ENCODE results near the gene FRAS1.
"Not testable (repeated sequence)": the region's sequence is repeated elsewhere in the genome, so short reads cannot be mapped to it uniquely, and the experiment has no call there.

Gene FRAS1

DNA sequence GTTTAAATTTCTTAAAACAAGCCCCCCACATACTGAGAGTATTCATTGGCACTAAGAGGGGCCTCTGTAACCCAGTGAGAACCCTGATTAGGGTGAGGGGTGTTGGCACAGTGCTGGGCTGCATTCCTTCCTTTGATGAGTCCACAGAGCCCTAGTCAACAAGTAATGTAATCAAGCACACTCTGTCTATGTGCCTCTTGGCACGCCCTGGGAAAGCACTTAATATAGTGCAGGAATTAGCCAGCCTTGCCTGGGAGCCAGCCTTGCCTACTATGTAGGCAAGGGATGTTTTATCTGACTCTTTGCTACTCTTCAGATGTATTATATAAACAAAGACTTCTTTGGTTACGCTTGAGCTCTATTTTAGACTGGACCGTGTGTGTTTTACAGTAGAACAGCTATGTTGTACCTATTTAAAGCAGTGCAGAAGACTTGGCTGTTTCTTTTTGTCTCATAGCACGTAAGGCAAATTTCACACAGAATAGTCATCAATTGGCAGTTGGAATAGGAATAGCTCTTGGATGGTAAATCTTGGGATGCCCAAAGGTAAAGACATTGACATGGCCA lies 64.3 kb downstream of the FRAS1 start:
- TF ChIP-seq, protein P1, sequence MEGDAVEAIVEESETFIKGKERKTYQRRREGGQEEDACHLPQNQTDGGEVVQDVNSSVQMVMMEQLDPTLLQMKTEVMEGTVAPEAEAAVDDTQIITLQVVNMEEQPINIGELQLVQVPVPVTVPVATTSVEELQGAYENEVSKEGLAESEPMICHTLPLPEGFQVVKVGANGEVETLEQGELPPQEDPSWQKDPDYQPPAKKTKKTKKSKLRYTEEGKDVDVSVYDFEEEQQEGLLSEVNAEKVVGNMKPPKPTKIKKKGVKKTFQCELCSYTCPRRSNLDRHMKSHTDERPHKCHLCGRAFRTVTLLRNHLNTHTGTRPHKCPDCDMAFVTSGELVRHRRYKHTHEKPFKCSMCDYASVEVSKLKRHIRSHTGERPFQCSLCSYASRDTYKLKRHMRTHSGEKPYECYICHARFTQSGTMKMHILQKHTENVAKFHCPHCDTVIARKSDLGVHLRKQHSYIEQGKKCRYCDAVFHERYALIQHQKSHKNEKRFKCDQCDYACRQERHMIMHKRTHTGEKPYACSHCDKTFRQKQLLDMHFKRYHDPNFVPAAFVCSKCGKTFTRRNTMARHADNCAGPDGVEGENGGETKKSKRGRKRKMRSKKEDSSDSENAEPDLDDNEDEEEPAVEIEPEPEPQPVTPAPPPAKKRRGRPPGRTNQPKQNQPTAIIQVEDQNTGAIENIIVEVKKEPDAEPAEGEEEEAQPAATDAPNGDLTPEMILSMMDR (IDR thresholded peaks at IDR 0.05; ENCODE audit: low read depth, low read length), result no peak

DNA sequence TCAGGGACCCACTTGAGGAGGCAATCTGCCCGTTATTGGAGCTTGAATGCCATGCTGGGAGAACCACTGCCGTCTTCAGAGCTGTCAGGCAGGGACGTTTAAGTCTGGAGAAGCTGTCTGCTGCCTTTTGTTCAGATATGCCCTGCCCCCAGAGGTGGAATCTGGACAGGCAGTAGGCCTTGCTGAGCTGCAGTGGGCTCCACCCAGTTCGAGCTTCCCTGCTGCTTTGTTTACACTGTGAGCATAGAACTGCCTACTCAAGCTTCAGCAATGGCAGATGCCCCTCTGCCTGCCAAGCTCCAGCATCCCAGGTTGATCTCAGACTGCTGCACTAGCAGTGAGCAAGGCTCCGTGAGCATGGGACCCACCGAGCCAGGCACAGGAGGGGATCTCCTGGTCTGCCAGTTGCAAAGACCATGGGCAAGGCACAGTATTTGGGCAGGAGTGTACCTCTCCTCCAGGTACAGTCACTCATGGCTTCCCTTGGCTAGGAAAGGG lies 68.8 kb downstream of the FRAS1 start:
- H3K4me3 ChIP-seq (ENCODE audit: low read depth, low read length), result not testable (repeated sequence)

More for the DNA sequence above, 64.3 kb downstream of the FRAS1 start:
- H3K4me3 ChIP-seq (ENCODE audit: low read depth, low read length), result no peak overlapping the region

DNA sequence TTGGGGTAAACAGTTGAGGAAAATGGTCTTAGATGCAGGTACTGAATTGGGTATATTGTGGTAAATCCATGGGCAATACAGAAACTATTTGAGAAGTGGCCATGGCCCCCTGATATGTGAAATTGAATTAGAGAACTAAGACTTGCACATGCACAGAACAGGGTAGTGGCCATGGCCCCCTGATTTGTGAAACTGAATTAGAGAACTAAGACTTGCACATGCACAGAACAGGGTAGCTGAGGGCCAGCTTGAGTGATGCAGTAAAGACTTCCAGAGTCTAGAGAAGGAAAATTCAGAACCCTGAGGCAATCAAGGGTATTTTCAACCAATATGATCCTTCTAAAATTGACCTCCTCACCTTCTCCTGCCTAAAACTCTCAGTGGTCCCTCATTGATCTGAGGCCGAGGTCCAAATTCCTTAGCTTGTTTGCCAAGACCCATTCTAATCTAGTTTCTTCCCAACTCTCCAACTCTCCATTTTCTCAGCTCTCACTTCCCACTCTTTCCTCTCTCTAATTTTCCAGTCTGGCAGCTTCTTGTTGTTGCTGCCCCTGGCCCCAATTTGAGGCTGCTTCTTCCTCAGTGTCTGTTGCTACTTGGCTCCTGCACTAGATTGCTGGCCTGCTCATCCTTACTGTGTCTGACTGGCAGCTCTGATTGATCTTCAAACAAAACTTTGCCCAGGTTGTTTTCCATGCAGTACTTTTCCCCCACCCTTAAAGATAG lies 72.4 kb downstream of the FRAS1 start:
- H3K4me3 ChIP-seq (ENCODE audit: low read depth, low read length), result no peak overlapping the region
- TF ChIP-seq, protein P1 (IDR thresholded peaks at IDR 0.05; ENCODE audit: low read depth, low read length), result no peak

DNA sequence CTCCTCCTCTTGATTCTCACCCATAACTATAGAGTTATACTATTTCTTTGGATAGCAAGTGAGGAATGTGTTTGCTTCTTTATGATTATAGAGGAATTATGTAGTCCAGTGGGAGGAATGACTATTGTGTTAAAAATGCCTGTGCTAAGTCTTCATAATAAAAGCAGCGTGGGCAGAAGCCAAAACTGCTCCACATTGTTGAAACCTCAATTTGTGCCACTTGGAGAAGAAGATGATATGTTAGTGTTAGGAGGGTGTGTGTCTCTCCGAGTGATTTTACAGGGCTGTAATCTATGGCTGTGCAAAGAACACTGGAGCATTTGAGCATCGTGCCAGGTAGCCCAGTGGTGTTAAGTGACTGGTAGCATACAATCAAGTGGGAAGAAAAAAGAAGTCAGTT lies 74.3 kb downstream of the FRAS1 start:
- H3K4me3 ChIP-seq (ENCODE audit: low read depth, low read length), result no peak overlapping the region
- TF ChIP-seq, protein P1 (IDR thresholded peaks at IDR 0.05; ENCODE audit: low read depth, low read length), result no peak

DNA sequence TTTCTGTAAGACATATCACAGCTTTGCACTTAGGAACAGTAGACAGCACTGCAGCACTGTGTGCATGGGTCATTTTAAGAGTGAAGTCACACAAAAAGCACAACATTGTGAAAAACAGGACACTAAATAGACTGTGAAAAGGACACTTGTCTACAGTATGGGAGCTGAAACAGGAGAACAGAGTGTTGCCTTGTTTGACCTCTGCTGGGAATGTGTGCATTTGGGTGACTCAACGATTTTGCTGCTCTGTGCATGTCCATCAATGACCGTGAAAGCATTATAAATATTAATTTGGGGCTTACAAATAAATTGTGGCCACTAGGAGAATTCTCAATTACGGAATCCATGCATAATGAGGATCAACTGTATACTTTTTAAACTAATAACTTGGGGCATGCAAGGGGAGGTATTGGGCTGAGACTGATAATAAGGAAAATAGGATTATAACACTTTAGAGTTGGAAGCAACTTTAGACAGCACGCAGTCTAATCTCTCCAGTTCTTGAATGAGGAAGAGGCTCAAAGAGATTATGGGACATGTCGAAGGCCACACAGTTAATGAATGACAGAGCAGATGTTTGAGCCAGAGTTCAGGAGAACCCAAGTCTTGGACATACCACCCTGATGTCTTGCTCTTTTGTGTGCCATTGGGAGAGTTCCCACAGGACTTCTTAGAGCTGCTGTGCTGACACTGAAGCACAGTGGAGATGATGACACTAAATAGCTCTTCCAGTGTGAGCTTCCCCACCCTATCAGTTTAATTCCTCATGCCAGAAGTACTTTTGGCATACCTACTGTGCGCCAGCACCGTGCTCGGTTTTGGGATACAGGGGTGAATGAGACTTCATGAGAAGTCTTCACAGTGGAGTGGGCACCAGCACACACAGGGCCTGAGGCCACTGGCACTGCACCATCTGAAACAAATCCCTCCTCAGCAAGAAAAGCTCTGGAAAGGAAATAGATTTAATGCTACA lies 79.3 kb downstream of the FRAS1 start:
- TF ChIP-seq, protein P1 (IDR thresholded peaks at IDR 0.05; ENCODE audit: low read depth, low read length), result no peak
- no peak overlapping the region for H3K4me3 ChIP-seq (ENCODE audit: low read depth, low read length)

DNA sequence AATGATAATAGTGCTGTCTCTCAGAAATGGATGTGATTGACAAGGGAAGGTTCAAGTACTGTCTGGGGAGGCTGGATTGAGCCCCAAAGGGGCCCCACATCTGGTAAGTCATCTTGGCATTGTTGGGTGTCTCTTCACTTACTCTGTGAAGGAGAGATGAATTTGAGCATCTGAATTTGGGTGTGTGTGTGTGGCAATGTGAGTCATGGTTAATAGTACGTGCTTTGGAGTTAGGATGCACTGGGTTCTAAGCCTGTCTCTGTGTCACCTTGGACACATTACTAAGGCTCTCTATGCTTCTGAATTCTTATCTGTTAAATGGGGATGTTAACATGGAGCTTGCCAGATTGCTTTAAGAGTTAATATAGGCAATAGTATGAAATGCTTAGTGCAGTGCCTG lies 80.4 kb downstream of the FRAS1 start:
- TF ChIP-seq, protein P1 (IDR thresholded peaks at IDR 0.05; ENCODE audit: low read depth, low read length), result no peak
- no peak overlapping the region for H3K4me3 ChIP-seq (ENCODE audit: low read depth, low read length)

DNA sequence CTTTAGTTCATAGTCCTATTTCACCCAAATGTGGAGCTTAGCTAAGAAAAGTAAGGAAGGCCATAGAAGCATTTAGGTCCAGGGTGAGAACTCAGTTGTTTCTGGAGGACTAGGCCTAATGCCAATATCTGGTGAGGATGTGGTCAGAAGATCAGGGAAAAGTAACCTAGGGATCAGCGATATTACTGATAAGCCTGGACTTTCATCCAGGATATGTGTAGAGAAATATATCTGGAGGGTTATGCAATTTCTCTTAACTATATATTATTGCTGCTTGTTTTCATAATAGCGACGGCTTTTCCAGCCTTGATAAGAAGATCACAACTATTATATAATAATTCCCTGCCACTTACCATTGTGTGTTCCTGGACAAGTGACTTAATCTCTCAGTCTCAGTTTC lies 81.1 kb downstream of the FRAS1 start:
- H3K4me3 ChIP-seq (ENCODE audit: low read depth, low read length), result no peak overlapping the region
- TF ChIP-seq, protein P1 (IDR thresholded peaks at IDR 0.05; ENCODE audit: low read depth, low read length), result no peak
